OCI-LY3 (cell line): ENCODE measurements around the gene TRERF1.

Experiments
- EZH2phosphoT487 ChIP-seq: fragments of 200-600 bp; shearing (Covaris generic); IDR thresholded peaks from 2 replicates; pipeline ENCODE4 v1.6.1; 2018; ENCODE audit warnings: antibody characterized with exemption, mixed run types, low read depth
- TF ChIP-seq, protein P1 (sequence below): fragments of 200-600, 300-600 bp; sonication (generic); IDR thresholded peaks from 2 replicates; pipeline ENCODE4 v1.5.1; 2014; ENCODE audit warnings: antibody characterized with exemption, low read length, low read depth

DNA sequence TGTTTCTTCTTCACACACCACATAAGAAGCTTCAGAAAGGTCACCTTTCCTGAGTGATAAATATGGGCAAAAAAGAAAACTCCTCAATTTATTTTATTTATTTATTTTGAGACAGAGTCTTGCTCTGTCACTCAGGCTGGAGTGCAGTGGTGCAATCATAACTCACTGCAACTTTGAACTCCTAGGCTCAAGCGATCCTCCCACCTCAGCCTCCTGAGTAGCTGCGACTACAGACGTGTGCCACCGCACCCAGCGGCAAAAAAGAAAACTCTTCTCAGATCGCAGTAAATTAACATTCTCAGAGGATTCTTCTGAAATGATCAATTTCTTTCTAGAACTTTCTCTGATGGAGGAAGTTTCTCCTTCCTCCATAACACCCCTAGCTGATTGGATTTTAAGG is 111.2 kb downstream of the TRERF1 start:
- TF ChIP-seq, protein P1, sequence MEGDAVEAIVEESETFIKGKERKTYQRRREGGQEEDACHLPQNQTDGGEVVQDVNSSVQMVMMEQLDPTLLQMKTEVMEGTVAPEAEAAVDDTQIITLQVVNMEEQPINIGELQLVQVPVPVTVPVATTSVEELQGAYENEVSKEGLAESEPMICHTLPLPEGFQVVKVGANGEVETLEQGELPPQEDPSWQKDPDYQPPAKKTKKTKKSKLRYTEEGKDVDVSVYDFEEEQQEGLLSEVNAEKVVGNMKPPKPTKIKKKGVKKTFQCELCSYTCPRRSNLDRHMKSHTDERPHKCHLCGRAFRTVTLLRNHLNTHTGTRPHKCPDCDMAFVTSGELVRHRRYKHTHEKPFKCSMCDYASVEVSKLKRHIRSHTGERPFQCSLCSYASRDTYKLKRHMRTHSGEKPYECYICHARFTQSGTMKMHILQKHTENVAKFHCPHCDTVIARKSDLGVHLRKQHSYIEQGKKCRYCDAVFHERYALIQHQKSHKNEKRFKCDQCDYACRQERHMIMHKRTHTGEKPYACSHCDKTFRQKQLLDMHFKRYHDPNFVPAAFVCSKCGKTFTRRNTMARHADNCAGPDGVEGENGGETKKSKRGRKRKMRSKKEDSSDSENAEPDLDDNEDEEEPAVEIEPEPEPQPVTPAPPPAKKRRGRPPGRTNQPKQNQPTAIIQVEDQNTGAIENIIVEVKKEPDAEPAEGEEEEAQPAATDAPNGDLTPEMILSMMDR: no peak
- no peak for TF ChIP-seq EZH2phosphoT487
